Ascending aorta (tissue), 2 donors: ENCODE data around the gene UCP2. TPM values are rescaled to one million over a fixed set of nuclear protein-coding genes. Genes with fewer than 3 reads are reported as not detected.

Source experiments
- DNase-seq, 2 donors: peaks; one replicate each; pipeline ENCODE4 v3.0.0-alpha.2; 2019; ENCODE audit warnings: low spot score in 2 of 2
- H3K27ac ChIP-seq, 2 donors: fragments of 200-600 bp; sonication (generic); one replicate each; pipeline ENCODE4 v1.5.1; 2016 to 2017; ENCODE audit warnings: mild to moderate bottlenecking in 1 of 2
- H3K27me3 ChIP-seq: fragments of 200-600 bp; sonication (generic); one replicate; pipeline ENCODE4 v1.5.1; 2017
- H3K36me3 ChIP-seq, 2 donors: fragments of 200-600 bp; sonication (generic); one replicate each; pipeline ENCODE4 v1.5.1; 2016
- H3K4me1 ChIP-seq, 2 donors: fragments of 200-600 bp; sonication (generic); one replicate each; pipeline ENCODE4 v1.5.1; 2016 to 2017; ENCODE audit warnings: mild to moderate bottlenecking in 1 of 2
- H3K4me3 ChIP-seq, 2 donors: fragments of 200-600 bp; sonication (generic); one replicate each; pipeline ENCODE4 v1.5.1; 2016 to 2017; ENCODE audit warnings: mild to moderate bottlenecking in 1 of 2
- H3K9me3 ChIP-seq, 2 donors: fragments of 200-600 bp; sonication (generic); one replicate each; pipeline ENCODE4 v1.5.1; 2016
- CTCF ChIP-seq, 3 experiments: fragments of 200-600 bp in 2 of 3; fragments of 450-650 bp in 1 of 3; sonication (generic) in 2 of 3; IDR thresholded peaks; one replicate each; pipeline ENCODE4 v1.5.1; 2016 to 2019; ENCODE audit warnings: antibody characterized with exemption in 3 of 3, mild to moderate bottlenecking in 1 of 3, moderate library complexity in 1 of 3
- intact Hi-C: fragments of 100-400 bp; cut with DNase I; formaldehyde crosslinking; loops from one replicate; pipeline ENCODE4 v1.15.1; 2023
- total RNA-seq: library from RNA; depleted of rRNA; stranded (reverse); fragments of >200 nt; gene quantifications from one replicate; pipeline ENCODE4 v1.1.0, GENCODE V29; 2016

The UCP2 gene
- total RNA-seq, 1 donor from 2014 or later = 2.7 TPM

GRCh38 chr11:73999581-74000306 is 17.1 kb upstream of the UCP2 start:
- Histone ChIP-seq H3K9me3 (no peaks in the 10 kb centered on the region), H3K36me3 (peaks cover 0 to 11% of the 10 kb centered on the region in 2 donors), H3K4me3 (no peak overlapping the region), H3K27me3 (no peaks in the 10 kb centered on the region), H3K27ac (no peak overlapping the region), H3K4me1 (no peaks in the 10 kb centered on the region)
- TF ChIP-seq CTCF (IDR thresholded peaks at IDR 0.05) = no peak
- no peak for DNase-seq
- intact Hi-C loops = no loop called here

- intact Hi-C loops = no loop called here
- no peak overlapping the region for H3K27ac ChIP-seq
- no peak for DNase-seq
- H3K9me3 ChIP-seq = no peaks in the 10 kb centered on the region
- H3K36me3 ChIP-seq = peaks cover 0 to 8% of the 10 kb centered on the region in 2 donors
- no peaks in the 10 kb centered on the region for H3K4me1 ChIP-seq
- no peak for TF ChIP-seq CTCF (IDR thresholded peaks at IDR 0.05)
- no peak overlapping the region for H3K4me3 ChIP-seq
- no peaks in the 10 kb centered on the region for H3K27me3 ChIP-seq
Measured at GRCh38 chr11:73998846-73999575, 16.4 kb upstream of the UCP2 start.

GRCh38 chr11:73997120-73997770 is 14.6 kb upstream of the UCP2 start:
- Histone ChIP-seq H3K9me3 (no peaks in the 10 kb centered on the region), H3K27me3 (no peaks in the 10 kb centered on the region), H3K4me1 (no peaks in the 10 kb centered on the region), H3K27ac (no peak overlapping the region), H3K36me3 (no peaks in the 10 kb centered on the region), H3K4me3 (no peak overlapping the region)
- no peak for TF ChIP-seq CTCF (IDR thresholded peaks at IDR 0.05)
- intact Hi-C loops = no loop called here
- no peak for DNase-seq

- intact Hi-C loops = no loop called here
- H3K4me1 ChIP-seq = no peaks in the 10 kb centered on the region
- no peak overlapping the region for H3K4me3 ChIP-seq
- DNase-seq = no peak
- H3K9me3 ChIP-seq = no peaks in the 10 kb centered on the region
- no peaks in the 10 kb centered on the region for H3K36me3 ChIP-seq
- no peak for TF ChIP-seq CTCF (IDR thresholded peaks at IDR 0.05)
- no peak overlapping the region for H3K27ac ChIP-seq
- no peaks in the 10 kb centered on the region for H3K27me3 ChIP-seq
Measured at GRCh38 chr11:73996161-73996747, 13.6 kb upstream of the UCP2 start.

GRCh38 chr11:73995731-73996130 is 13.1 kb upstream of the UCP2 start:
- no peak overlapping the region for H3K4me3 ChIP-seq
- H3K27me3 ChIP-seq = no peaks in the 10 kb centered on the region
- no peak overlapping the region for H3K27ac ChIP-seq
- H3K4me1 ChIP-seq = no peaks in the 10 kb centered on the region
- H3K9me3 ChIP-seq = no peaks in the 10 kb centered on the region
- intact Hi-C loops = no loop called here
- no peak for DNase-seq
- H3K36me3 ChIP-seq = no peaks in the 10 kb centered on the region
- no peak for TF ChIP-seq CTCF (IDR thresholded peaks at IDR 0.05)
